Astrocyte of the cerebellum (primary cell): Measurements from ENCODE around the gene HSPA1B.
A peak's percentile ranks its signal among the peaks of the same experiment; 100 is the strongest.

Experiments
- DNase-seq: peaks from one replicate; pipeline ENCODE4 v3.0.0-alpha.2; 2011; ENCODE audit warnings: low read depth
- H3K4me3 ChIP-seq: 2 replicates; pipeline ENCODE4 v1.5.1; 2011; ENCODE audit warnings: mild to moderate bottlenecking, low read depth, low read length, moderate library complexity
- CTCF ChIP-seq: IDR thresholded peaks from 2 replicates; pipeline ENCODE4 v1.5.1; 2012; ENCODE audit warnings: low read length, low read depth, moderate library complexity, mild to moderate bottlenecking; ENCODE audit errors: missing control alignments
- in situ Hi-C: cut with HindIII; loops from 2 replicates; pipeline ENCODE4 v1.10.0; 2017; ENCODE audit warnings: low sequenced_read_pairs

The HSPA1B gene

GRCh38 chr6:31827286-31828079 lies at the start of gene HSPA1B:
HSPA1B (plus strand) TSS chr6:31827738; CDS start chr6:31827951, 213 bp downstream.
- TF ChIP-seq CTCF = no peak
- peak within 1 kb of the TSS; percentile 65 for H3K4me3 ChIP-seq
- in situ Hi-C loops = no loop called here
- DNase-seq = peak; percentile 100

GRCh38 chr6:31778193-31778592 lies 49.3 kb upstream of the HSPA1B start:
- no peak for DNase-seq
- no peak overlapping the region for H3K4me3 ChIP-seq
- in situ Hi-C loops = no loop called here
- no peak for TF ChIP-seq CTCF

- in situ Hi-C loops = no loop called here
- no peak overlapping the region for H3K4me3 ChIP-seq
- DNase-seq = no peak
- no peak for TF ChIP-seq CTCF
Observed at GRCh38 chr6:31778999-31779885, 48.3 kb upstream of the HSPA1B start.

- TF ChIP-seq CTCF = no peak
- in situ Hi-C loops = no loop called here
- H3K4me3 ChIP-seq = no peak overlapping the region
- no peak for DNase-seq
Observed at GRCh38 chr6:31779908-31780307, 47.6 kb upstream of the HSPA1B start.

GRCh38 chr6:31780507-31781243 lies 46.9 kb upstream of the HSPA1B start:
- DNase-seq = no peak
- in situ Hi-C loops = no loop called here
- H3K4me3 ChIP-seq = no peak overlapping the region
- no peak for TF ChIP-seq CTCF
